HG03060 (cell line): ENCODE results near the gene SKAP1.
"Not testable (repeated sequence)": the region's sequence is repeated elsewhere in the genome, so short reads cannot be mapped to it uniquely, and the experiment has no call there.

Source experiments
- ATAC-seq: cut with Tn5 transposase; IDR thresholded peaks from one replicate; pipeline ENCODE4 v1.9.1; 2021; ENCODE audit warnings: low read depth, moderate number of reproducible peaks; ENCODE audit not compliant: unreplicated experiment

SKAP1 gene

GRCh38 chr17:48420823-48421222 is 9.2 kb downstream of the SKAP1 start:
- ATAC-seq: no peak

DNA sequence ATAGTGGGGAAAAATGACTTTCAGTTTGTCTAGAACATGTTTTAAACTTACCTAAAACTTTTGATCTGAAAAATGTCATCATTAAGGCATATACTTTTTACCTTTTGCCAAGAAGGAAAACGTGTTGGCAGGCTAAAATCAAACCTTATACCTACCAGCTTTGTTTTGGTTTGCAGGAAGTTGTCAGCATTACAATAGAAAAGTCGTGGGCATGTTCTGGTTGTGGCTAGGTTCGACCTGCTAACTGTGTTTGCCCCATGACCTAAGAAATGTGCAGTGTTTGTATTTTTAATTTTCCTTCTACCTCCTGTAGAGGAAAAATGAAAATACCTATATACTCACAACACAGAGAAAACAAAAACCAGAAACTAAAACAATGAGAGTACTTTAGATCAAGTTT is 13.0 kb downstream of the SKAP1 start:
- ATAC-seq: no peak

DNA sequence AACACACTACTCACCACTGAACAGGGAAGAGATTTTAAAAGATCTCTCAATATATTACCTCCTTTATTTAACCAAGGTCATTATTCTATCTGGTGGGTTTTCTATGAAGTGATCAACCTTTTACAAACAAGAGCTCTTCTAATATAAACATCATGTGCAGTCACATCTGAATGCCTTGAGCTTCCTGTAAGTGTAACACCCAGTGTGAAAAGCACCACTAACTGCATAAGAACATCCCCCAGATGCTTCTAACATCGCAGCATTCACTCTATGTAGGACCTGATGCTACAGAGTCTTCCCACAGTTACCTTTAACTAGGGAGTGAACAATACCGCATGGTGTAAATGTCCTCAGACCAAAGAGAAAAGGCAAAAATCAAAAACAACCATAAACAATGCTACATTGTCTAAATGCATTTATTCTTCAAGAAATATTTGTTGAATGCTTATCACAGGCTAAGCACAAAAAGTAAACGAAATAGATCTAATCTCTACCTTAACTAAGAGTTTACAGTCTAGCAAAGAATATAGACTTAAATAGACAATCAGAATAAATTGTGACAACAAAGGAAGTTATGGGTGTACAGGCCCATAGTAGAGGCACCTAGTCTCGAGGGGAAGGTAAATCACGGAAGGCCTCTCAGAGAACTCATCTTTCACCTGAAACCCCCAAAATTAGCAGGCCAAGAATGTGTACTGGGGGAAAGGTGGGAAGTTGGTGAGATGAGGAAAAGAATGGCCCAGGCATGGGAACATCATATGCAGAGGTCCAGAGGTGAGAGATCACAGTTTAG is 16.2 kb downstream of the SKAP1 start:
- no peak for ATAC-seq

GRCh38 chr17:48412841-48413240 is 17.2 kb downstream of the SKAP1 start:
- no peak for ATAC-seq

DNA sequence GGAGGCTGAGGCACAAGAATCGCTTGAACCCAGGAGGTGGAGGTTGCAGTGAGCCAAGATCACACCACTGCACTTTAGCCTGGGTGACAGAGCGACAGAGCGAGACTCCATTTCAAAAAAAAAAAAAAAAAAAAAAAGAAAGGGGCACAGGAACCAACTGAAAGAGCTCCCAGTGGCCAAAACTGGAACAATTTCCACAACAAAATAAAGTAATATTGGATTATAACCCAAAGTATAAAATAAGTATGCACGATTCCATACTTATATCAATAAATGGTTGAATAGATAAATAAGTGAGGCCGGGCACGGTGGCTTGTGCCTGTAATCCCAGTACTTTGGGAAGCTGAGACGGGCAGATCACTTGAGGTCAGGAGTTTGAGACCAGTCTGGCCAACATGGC is 19.2 kb downstream of the SKAP1 start:
- not testable (repeated sequence) for ATAC-seq

- no peak for ATAC-seq
Measured at GRCh38 chr17:48409607-48410006, 20.4 kb downstream of the SKAP1 start.

- ATAC-seq: no peak
Measured at GRCh38 chr17:48406936-48407567, 23.0 kb downstream of the SKAP1 start.

DNA sequence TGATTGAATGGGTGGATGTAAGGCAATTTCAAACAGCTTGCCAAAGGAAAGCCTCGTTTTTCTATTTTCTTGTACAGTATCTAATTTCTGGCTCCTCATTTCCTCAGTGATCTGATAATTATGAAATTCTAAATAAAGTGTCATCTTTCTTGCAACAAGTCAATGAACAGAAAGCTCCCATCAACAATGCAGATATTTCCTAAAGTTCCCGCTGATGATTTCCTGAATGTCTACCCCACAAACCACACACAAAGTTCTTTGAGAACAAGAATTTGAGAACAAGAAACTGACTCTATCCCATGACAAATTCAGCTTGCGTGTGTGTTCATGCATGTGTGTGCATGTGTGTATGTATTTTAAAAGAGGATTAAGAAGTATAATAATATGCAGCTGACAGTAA is 35.2 kb downstream of the SKAP1 start:
- no peak for ATAC-seq

GRCh38 chr17:48393283-48393682 is 36.7 kb downstream of the SKAP1 start:
- no peak for ATAC-seq

- no peak for ATAC-seq
Measured at GRCh38 chr17:48392857-48393256, 37.2 kb downstream of the SKAP1 start.

GRCh38 chr17:48391444-48391843 is 38.6 kb downstream of the SKAP1 start:
- no peak for ATAC-seq

DNA sequence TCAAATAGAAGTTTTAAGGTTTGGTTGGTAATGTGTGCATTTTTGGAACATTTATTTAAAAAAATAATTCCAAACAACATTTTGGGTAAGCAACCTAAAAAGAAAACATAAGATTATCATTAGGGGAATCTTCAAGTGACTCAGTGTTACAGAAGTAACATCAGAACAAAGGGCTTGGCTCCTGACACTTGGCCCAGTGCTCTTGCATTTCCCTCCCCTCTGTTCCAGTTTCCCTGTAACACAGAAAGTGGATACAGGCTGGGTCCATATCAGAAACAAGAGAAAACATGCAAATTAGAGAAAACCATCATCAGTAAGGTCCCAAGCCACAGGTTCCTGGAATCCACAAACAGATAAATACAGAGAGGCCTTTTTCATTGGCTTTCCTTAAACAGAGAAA is 40.1 kb downstream of the SKAP1 start:
- no peak for ATAC-seq

DNA sequence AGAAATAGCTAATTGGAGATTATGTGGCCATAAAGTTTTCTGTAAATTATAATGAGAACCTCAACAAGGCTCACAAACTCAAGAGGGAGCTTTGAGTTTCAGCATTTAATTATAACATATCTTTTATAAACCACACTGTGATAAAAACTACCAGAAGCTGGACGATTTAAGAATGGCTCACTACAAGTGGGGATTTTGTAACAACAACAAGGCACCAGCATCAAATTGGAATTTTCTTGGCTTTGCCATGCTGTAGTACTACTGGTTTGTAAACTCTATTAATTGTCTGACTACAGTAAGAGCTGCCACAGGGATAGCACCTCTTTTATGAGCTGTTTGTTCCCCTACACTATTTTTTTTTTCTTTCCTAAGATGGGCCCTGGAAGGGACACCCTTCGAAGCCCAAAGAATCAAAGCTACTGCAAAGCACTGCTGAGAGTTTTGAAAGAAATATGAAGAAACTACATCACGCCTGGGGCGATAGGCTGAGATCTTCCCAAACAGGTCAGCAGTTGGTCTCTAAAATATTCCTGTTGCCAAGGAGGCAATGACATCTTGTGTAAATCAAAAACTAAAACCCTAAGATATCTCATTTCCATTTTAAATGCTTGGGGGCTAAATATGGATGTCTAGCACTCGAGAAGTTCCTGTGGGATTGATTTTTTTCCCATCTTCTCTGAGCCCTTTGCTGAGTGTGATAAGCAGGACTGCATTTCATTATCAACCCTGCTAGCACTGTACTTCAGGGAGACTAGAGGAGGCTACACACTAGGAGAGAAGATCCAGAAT is 40.9 kb downstream of the SKAP1 start:
- ATAC-seq: no peak

DNA sequence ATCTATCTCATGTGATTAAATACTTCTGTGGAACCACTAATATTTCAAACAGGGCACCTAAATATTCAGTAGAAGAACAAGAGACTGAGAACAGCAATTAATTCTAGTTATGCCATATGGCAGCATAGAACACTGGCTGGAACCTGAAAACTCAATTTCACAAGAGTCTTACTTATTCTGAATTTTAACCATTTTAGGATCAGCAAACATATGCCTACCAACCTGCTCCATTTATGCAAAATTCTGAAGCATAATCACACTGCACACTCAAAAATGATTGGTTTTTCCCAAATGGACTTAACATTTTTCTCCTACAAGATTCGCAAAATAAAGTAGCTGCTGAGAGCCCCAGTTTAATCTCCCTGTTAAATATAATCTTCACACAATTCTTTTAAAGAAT is 43.2 kb downstream of the SKAP1 start:
- ATAC-seq: no peak

DNA sequence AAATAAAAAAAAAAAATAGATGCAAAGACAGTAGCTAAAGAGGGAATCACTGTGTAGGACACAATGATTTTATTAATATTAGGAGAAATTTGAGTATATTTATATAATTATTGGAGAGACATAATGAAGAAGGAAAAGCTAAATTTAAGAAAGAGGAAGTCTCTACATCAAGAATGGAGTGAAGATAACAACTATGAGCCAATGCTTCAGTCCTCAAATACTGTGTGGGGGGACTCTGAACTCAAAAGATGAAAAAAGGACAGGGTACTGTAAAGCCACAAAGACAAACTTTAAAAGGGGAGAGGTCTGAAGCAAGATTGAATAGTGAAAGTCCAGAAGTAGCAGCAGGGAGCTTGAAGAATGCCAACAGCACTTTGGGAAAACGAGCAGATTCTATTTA is 44.7 kb downstream of the SKAP1 start:
- no peak for ATAC-seq

- no peak for ATAC-seq
Measured at GRCh38 chr17:48384164-48384563, 45.9 kb downstream of the SKAP1 start.

DNA sequence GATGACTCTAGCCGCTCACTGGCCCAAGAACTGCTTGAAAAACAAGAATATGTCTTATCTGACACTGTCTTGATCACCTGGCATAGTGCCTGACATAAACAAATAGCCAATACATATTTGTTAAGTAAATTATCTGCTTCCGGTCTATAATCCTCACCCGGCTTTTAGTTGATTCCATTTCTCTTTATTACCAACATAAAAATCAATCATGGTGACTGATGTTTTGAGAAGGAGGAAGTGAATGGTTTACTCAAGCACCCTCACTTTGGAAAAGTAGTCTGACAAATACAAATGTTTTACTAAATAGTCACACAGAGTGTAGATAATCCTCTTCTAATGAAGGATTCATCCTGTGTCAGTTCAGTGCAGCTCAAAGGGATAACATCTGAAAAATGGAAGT is 47.0 kb downstream of the SKAP1 start:
- ATAC-seq: no peak

DNA sequence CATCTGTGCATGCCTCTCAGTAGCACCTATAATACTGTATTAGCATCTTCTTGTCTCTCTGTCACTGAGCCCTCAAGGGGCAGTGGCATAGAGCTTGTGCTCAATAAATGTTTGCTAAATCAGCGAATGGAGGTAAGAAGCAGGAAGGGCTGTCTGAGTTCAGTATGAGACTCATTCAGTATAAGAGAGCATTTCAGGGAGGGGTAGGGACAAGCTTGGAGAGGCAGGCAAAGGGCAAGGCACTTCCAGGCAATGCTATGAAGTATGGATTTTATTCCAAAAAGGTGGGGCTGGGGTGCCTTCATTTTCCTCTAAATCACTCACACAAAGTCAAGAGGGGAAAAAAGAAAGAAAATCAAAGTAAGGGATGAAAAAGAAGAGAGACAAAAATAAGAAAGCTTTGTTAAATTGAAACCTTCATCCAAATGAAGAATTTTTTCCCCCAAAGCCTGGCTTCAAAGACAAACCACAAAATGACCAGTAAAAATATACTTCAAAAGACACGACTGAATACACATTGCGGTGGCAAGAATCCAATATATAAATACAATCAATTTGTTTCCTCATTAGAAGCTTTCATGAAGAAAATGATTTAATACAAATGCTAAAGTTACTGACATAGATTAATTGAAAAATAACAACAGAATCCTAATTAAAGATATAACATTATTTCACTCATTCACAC is 51.2 kb downstream of the SKAP1 start:
- ATAC-seq: no peak

DNA sequence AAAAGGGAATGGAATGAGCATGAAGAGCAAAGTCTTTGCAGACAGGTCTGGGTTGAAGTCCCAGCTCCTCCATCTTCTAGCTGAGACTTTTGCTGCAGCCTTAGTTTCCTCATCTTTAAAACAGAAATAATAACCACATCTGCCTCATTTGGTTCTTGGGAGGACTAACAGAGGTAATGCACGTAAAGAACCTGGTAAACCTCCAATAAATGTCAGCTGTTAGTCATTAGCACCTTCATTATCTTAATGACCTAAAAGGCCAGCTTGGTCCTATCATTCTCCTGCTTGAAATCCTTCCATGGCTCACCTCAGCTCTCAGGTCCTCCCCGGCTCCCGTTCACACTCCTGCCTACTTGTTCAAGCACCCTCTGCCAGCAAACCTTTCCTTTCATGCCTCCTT is 51.8 kb downstream of the SKAP1 start:
- ATAC-seq: no peak

DNA sequence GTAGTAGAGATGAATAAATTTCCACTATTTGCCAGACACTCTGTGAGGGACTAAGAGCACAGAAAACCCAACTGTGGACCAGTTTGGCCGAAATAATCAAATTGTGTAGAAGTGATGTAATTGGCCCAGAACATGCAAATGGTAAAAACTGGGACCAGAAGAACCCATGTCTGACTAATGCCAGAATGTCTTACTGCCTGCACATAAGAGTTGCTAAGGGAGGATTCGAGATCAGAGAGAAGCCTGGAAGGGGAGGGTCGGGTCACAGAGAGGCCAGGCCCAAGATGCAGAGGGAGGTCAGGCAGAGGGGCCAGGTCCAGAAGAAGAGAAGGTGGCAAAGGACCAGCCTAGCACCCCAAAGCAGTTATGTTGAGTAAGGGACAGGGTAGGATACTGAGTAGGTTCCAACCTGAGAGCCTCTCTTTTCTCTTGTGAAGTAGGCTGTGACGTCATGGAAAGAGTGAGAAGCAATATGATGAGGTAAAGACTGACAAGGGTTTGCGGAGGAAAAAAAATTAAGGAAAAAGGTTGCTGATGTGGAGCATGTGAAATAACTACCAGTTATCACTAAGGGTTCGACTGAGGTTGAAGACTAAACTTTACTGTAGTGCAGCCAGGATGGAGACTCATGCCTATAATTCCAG is 53.2 kb downstream of the SKAP1 start:
- ATAC-seq: no peak
